KMS-11 (cell line): ENCODE measurements around the gene DERL2.

ENCODE experiments used
- H2AFZ ChIP-seq: fragments of 200-600 bp; sonication (generic); 2 replicates; pipeline ENCODE4 v1.6.1; 2016; ENCODE audit warnings: antibody characterized with exemption, mixed run types, low read depth
- H3K27ac ChIP-seq: fragments of 200-600 bp; sonication (generic); 2 replicates; pipeline ENCODE4 v1.6.1; 2016; ENCODE audit warnings: mild to moderate bottlenecking, mixed run types
- H3K27me3 ChIP-seq: fragments of 200-600 bp; sonication (generic); 2 replicates; pipeline ENCODE4 v1.6.1; 2017; ENCODE audit warnings: mild to moderate bottlenecking, low read depth, mixed run types, moderate library complexity; ENCODE audit not compliant: insufficient read depth
- H3K36me3 ChIP-seq: fragments of 200-600 bp; sonication (generic); 2 replicates; pipeline ENCODE4 v1.6.1; 2017; ENCODE audit warnings: mild to moderate bottlenecking, mixed run types; ENCODE audit not compliant: insufficient read depth
- H3K4me1 ChIP-seq: fragments of 200-600 bp; sonication (generic); 2 replicates; pipeline ENCODE4 v1.6.1; 2016; ENCODE audit warnings: mild to moderate bottlenecking, low read depth, mixed run types; ENCODE audit not compliant: poor library complexity, severe bottlenecking
- H3K4me2 ChIP-seq: fragments of 200-600 bp; sonication (generic); 2 replicates; pipeline ENCODE4 v1.7.0; 2016; ENCODE audit warnings: mild to moderate bottlenecking, mixed run types
- H3K4me3 ChIP-seq: fragments of 200-600 bp; sonication (generic); IDR thresholded peaks from 2 replicates; pipeline ENCODE4 v1.6.1; 2017; ENCODE audit warnings: low read depth, low read length, mixed read lengths; ENCODE audit not compliant: insufficient read depth
- H3K79me2 ChIP-seq: fragments of 200-600 bp; sonication (generic); 2 replicates; pipeline ENCODE4 v1.6.1; 2016; ENCODE audit warnings: low read depth, mixed run types; ENCODE audit not compliant: insufficient read depth
- H3K9ac ChIP-seq: fragments of 200-600 bp; sonication (generic); 2 replicates; pipeline ENCODE4 v1.6.1; 2016; ENCODE audit warnings: mild to moderate bottlenecking, mixed run types
- H4K20me1 ChIP-seq: fragments of 200-600 bp; sonication (generic); 2 replicates; pipeline ENCODE4 v1.6.1; 2016; ENCODE audit warnings: mild to moderate bottlenecking, mixed run types; ENCODE audit not compliant: insufficient read depth
- CTCF ChIP-seq: fragments of 200-600 bp; sonication (generic); conservative IDR thresholded peaks from 2 replicates; pipeline ENCODE4 v1.6.1; 2017; ENCODE audit warnings: low read depth, mild to moderate bottlenecking, antibody characterized with exemption, low read length, moderate library complexity, mixed read lengths

The DERL2 gene

GRCh38 chr17:5430413-5430999 lies 55.5 kb downstream of the DERL2 start:
- no peaks in the 10 kb centered on the region for H3K79me2 ChIP-seq
- H2AFZ ChIP-seq: no peak overlapping the region
- H3K4me2 ChIP-seq: no peak overlapping the region
- H4K20me1 ChIP-seq: no peaks in the 10 kb centered on the region
- H3K4me3 ChIP-seq: no peak overlapping the region
- H3K9ac ChIP-seq: no peak overlapping the region
- H3K4me1 ChIP-seq: no peaks in the 10 kb centered on the region
- H3K27me3 ChIP-seq: no peaks in the 10 kb centered on the region
- no peak for TF ChIP-seq CTCF
- no peaks in the 10 kb centered on the region for H3K36me3 ChIP-seq
- no peak overlapping the region for H3K27ac ChIP-seq

- H3K36me3 ChIP-seq: no peaks in the 10 kb centered on the region
- no peaks in the 10 kb centered on the region for H3K4me1 ChIP-seq
- no peak overlapping the region for H3K4me2 ChIP-seq
- TF ChIP-seq CTCF: no peak
- H3K4me3 ChIP-seq: no peak overlapping the region
- no peaks in the 10 kb centered on the region for H4K20me1 ChIP-seq
- no peak overlapping the region for H3K9ac ChIP-seq
- no peak overlapping the region for H3K27ac ChIP-seq
- no peak overlapping the region for H2AFZ ChIP-seq
- no peaks in the 10 kb centered on the region for H3K79me2 ChIP-seq
- H3K27me3 ChIP-seq: no peaks in the 10 kb centered on the region
Measured at GRCh38 chr17:5429191-5429887, 56.6 kb downstream of the DERL2 start.

- Histone ChIP-seq H4K20me1 (no peaks in the 10 kb centered on the region), H3K4me1 (no peaks in the 10 kb centered on the region), H3K36me3 (no peaks in the 10 kb centered on the region), H3K9ac (no peak overlapping the region), H3K4me2 (no peak overlapping the region), H3K27ac (no peak overlapping the region), H3K79me2 (no peaks in the 10 kb centered on the region), H3K27me3 (no peaks in the 10 kb centered on the region), H2AFZ (no peak overlapping the region), H3K4me3 (no peak overlapping the region)
- no peak for TF ChIP-seq CTCF
Measured at GRCh38 chr17:5425826-5426225, 60.2 kb downstream of the DERL2 start.

- Histone ChIP-seq H3K4me3 (no peak overlapping the region), H3K36me3 (no peaks in the 10 kb centered on the region), H4K20me1 (no peaks in the 10 kb centered on the region), H3K27ac (no peak overlapping the region), H3K4me1 (no peaks in the 10 kb centered on the region), H3K9ac (no peak overlapping the region), H2AFZ (no peak overlapping the region), H3K79me2 (no peaks in the 10 kb centered on the region), H3K27me3 (no peaks in the 10 kb centered on the region), H3K4me2 (no peak overlapping the region)
- no peak for TF ChIP-seq CTCF
Measured at GRCh38 chr17:5424909-5425308, 61.1 kb downstream of the DERL2 start.
